ENCODE measurements around the gene SETDB1.

The SETDB1 gene

DNA sequence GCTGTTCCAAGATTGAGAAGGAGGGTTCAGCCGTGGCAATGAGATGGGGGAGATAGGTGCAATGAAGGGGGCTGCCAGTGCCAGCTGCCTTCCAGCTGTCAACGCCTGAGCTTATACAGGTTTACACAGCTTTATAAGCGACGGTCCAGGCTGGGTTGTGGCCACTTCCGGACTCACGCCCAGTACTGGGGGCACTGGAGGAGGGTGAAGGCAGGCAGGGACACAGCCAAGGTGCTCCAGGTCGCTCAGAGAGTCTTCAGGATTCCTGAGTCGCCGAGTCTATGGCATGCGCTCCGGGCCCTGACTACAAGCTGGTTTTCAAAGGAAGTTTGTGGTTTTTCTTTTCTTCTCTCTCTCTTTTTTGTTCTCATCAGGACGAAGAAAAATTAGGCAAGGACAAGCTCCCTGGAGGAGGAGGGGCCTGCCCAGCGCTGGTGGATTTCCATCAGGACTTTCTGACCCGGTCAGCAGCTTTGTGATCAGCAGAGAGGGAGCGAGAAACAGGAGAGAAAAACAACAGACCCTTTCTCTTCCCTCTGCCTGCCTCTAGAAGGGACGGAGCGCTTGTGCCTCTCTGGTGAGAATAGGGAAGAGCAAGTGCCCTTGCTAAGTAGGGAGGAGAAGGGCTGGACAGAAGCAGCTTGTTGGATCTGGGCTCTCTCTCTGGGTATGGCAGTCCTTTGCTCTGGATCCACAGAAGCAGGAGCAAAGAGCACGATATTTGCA, 80.3 kb downstream of the SETDB1 start, which contains the start of gene MINDY1:
TSS of gene MINDY1 (minus strand) at position 576 of the 726 bp plus-strand sequence. CDS start 4,285 bp downstream, outside the sequence.
- peak; percentile 78 to 84 (median 79) for DNase-seq

- no peak for DNase-seq
Observed at GRCh38 chr1:151007853-151008243, 81.7 kb downstream of the SETDB1 start.

- peak; percentile 99 to 100 (median 99) for DNase-seq
Observed at GRCh38 chr1:151008244-151009205, 82.4 kb downstream of the SETDB1 start, which contains the start of gene PRUNE1. Gene PRUNE1 (plus strand): TSS chr1:151008449. CDS start chr1:151008633, 184 bp downstream.

- no peak for DNase-seq
Observed at GRCh38 chr1:151009206-151009587, 83.0 kb downstream of the SETDB1 start.

DNA sequence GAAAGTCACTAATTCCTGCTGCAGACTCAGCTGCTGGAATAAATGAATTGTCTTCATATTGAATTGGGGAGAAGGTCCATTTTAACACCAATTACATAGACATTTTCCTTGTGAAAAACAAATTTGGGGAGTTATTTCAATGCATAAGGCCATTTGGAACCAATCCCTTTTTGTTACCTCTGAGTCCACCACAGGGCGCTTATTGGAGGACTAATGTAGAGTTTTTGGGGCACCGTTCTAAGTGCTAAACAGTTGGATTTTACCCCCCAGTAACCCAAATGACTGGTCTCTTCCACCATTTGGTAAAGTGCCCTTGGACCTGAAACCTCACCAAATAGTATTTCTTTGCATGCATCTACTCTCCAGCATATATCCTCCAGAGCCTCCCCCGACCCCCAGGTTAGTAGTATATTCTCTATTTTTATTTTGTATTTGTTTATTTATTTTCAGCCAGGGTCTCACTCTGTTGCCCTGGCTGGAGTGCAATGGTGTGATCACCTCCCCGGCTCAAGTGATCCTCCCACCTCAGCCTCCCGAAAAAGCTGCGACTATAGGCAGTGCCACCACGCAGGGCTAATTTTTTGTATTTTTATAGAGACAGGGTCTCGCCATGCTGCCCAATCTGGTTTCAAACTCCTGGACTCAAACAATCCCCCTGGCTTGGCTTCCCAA, 83.6 kb downstream of the SETDB1 start:
- no peak for DNase-seq

DNA sequence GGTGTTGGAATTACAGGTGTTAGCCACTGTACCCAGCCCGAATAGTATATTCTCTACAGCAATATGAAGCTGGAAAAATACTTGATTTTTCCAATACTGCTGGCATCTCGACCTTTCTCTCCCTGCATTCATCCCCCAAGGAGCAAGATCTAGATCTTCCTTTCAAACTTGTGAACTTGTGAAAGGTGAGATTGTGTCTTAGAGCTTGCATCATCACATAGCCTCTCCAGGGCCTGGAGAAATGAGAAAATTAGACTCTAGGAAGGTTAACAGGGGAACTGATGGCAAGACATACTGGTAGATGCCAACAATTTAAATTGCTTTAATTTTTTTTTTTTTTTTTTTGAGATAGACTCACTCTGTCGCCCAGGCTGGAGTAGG, 84.2 kb downstream of the SETDB1 start:
- DNase-seq, result no peak

DNA sequence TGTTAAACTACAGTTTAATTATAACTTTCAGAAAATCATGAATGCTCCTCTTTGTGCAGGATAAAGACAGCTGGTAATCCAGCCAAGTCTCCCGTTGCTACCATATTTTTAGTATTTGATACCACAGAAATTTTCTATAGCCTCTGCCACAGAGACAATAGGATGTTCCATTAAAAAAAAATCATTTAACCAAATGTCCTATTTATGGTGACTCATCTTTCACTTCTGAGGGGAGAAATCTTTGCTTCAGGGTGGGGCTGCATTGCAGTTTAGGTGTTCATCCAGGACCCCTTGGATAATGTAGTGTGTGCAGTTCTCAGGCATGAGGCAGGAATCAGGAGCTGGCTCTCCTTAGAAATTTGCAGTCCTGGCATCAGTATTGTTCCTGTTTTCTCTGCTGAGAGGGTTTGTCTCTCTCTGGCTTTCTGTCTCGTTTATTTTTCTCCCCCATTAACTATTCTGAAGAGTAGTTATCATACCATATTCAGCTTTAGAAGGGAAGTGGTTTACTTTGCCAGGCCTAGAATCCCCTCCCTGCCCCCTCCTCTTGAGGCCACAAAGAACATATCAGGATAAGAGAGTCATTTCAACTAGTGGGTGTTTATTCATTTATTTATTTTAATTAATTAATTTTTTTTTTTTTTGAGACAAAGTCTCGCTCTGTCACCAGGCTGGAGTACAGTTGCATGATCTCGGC, 85.1 kb downstream of the SETDB1 start:
- no peak for DNase-seq

GRCh38 chr1:151012684-151013471, 86.7 kb downstream of the SETDB1 start:
- no peak for DNase-seq

DNA sequence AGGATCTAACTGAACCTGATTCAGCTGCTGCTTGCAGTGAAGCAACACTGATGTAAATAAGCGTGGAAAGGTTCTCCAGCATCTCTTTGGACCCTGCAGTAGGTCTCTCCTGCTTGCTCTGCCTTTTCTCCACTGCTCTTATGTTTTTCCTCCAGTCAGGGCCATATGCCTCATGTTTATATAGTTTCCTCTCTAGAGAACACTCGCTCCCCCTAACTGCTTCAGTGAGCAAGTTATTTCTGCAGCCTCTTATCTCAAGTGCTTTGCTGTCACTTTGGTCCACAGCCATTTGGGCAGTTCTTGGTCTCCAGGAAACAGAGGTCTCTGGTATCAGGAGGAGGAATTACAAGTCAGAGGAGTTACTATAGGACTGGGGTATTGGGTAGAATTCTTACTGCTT, 87.4 kb downstream of the SETDB1 start:
- DNase-seq, result no peak
